Ovary (tissue), 9 donors: ENCODE data around the gene LGR6. TPM values are rescaled to one million over a fixed set of nuclear protein-coding genes. Genes with fewer than 3 reads are reported as not detected.

Experiments used
- DNase-seq, 5 donors: peaks; one replicate each; pipeline ENCODE4 v3.0.0-alpha.2; 2019 to 2020
- H3K27ac ChIP-seq, 2 donors: fragments of 200-600 bp; one replicate each; pipeline versions ENCODE4 v1.5.1 to v1.8.0; 2019 to 2022
- H3K27me3 ChIP-seq: fragments of 200-600 bp; one replicate; pipeline ENCODE4 v1.8.0; 2022
- H3K36me3 ChIP-seq: fragments of 200-600 bp; sonication (generic); one replicate; pipeline ENCODE4 v1.5.1; 2019
- H3K4me1 ChIP-seq: one replicate; pipeline ENCODE4 v1.8.1; 2013; ENCODE audit warnings: mild to moderate bottlenecking, moderate library complexity; ENCODE audit not compliant: insufficient read depth
- H3K4me3 ChIP-seq: fragments of 200-600 bp; sonication (generic); one replicate; pipeline ENCODE4 v1.5.1; 2017
- H3K9me3 ChIP-seq, 2 donors: fragments of 200-600 bp in 1 of 2; sonication (generic) in 1 of 2; one replicate each; pipeline versions ENCODE4 v1.5.1 to v1.8.1; 2013 to 2019; ENCODE audit warnings: mild to moderate bottlenecking in 1 of 2, moderate library complexity in 1 of 2
- EP300 ChIP-seq: sonication (generic); formaldehyde crosslinking; IDR thresholded peaks from one replicate; pipeline ENCODE4 v1.6.1; 2017; ENCODE audit warnings: antibody characterized with exemption
- POLR2A ChIP-seq: fragments of 450-650 bp; IDR thresholded peaks from one replicate; pipeline ENCODE4 v1.6.1; 2017; ENCODE audit warnings: antibody characterized with exemption, mild to moderate bottlenecking, moderate library complexity
- WGBS, 3 donors: extraction: QIAGEN DNeasy Blood & Tissue Kit in 1 of 3; methylation state at CpG; one replicate each; pipeline versions ENCODE4 v1.1.5 to v1.1.7; 2013 to 2017; 5-methylcytosine and 5-hydroxymethylcytosine counted together
- intact Hi-C, 4 donors: fragments of 100-400 bp; cut with DNase I; formaldehyde crosslinking; loops; one replicate each; pipeline versions ENCODE4 v1.11.0 to v1.15.1; 2022 to 2023
- polyA plus RNA-seq, 2 donors: library from polyadenylated mRNA; stranded (reverse); fragments of 200-250 nt in 1 of 2; fragments of 350-450 nt in 1 of 2; fragmentation: Illumina TruSeq in 1 of 2; extraction: RNeasy Lipid Tissue Mini Kit (QIAGEN cat#74804) in 1 of 2; gene quantifications; one replicate each; pipeline ENCODE4 v1.2.3, GENCODE V29; 2013 to 2014
- total RNA-seq, 7 donors: library from RNA; depleted of rRNA in 2 of 7; stranded (reverse); fragments of >200 nt in 2 of 7; fragmentation: NEBNext Ultra II Directional in 3 of 7; extraction: Animal tissue kit (Norgen Biotek cat#: 25700) in 3 of 7; gene quantifications; one replicate each; pipeline versions ENCODE4 v1.1.0 to v1.2.4, GENCODE V29; 2016 to 2023
- TF ChIP-seq, protein P1 (sequence below), 3 donors: fragments of 450-650 bp in 2 of 3; fragments of 200-600 bp in 1 of 3; IDR thresholded peaks; one replicate each; pipeline versions ENCODE4 v1.5.1 to v1.8.0; 2016 to 2022; ENCODE audit warnings: antibody characterized with exemption in 3 of 3, mild to moderate bottlenecking in 1 of 3
- donor health status: DM: no; HTN: no; CAD: no; lungs with moderate emphysema.
- donor health status: DM: no; HTN: no; CAD: no.
- donor health status: Bipolar disorder and iron deficiency.
- donor health status: DM: yes; HTN: yes; CAD: no.
- donor health status: DM: no; HTN: no; CAD: no.
- donor health status: DM: yes; HTN: yes; CAD: no.

LGR6 gene
- total and polyA plus RNA-seq, 9 donors = 0.24 to 12.4 (median 1.4) TPM

DNA sequence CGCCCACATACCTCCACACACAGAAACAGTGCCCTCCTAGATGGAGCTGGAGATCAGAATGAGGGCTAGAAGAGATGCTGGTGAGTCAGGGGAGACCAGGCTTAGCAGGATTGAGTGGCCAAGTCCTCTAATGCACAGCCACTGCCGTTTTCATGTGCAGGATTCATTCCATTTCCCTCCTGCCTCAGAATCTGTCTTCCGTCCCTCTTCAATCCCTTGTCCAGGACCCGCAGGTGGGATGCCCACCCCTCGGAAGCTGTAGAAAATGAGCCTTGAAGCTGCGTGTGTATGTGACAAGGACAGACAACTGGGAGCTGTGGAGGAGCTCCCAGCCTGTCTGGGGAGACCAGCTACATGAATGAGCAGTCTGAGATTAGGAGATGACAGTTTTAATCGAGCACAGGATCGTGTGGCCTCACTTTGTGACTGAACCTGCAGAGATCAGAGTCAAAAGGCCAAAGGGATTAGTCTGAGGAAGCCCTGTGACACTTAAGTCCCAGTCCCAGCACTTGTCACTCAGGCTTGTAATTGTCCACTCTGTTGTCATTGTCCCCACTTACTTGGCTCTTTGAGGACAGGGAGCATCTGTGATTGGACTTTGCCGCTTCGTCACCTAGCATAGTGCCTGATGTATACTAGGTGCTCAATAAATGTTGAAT is 22.0 kb downstream of the LGR6 start:
- no peak for DNase-seq
- no peak overlapping the region for H3K27ac ChIP-seq
- no peaks in the 10 kb centered on the region for H3K9me3 ChIP-seq
- no peaks in the 10 kb centered on the region for H3K36me3 ChIP-seq
- H3K27me3 ChIP-seq = no peaks in the 10 kb centered on the region
- H3K4me3 ChIP-seq = no peak overlapping the region
- 75 to 83% (median 82%) methylated on average over 10 of the region's 10 CpGs for WGBS, 3 donors
- H3K4me1 ChIP-seq = peaks cover 2% of the 10 kb centered on the region
- intact Hi-C loops = no loop called here
- TF ChIP-seq, protein P1, sequence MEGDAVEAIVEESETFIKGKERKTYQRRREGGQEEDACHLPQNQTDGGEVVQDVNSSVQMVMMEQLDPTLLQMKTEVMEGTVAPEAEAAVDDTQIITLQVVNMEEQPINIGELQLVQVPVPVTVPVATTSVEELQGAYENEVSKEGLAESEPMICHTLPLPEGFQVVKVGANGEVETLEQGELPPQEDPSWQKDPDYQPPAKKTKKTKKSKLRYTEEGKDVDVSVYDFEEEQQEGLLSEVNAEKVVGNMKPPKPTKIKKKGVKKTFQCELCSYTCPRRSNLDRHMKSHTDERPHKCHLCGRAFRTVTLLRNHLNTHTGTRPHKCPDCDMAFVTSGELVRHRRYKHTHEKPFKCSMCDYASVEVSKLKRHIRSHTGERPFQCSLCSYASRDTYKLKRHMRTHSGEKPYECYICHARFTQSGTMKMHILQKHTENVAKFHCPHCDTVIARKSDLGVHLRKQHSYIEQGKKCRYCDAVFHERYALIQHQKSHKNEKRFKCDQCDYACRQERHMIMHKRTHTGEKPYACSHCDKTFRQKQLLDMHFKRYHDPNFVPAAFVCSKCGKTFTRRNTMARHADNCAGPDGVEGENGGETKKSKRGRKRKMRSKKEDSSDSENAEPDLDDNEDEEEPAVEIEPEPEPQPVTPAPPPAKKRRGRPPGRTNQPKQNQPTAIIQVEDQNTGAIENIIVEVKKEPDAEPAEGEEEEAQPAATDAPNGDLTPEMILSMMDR (IDR thresholded peaks at IDR 0.05) = no peak
- TF ChIP-seq POLR2A (no peak), EP300 (no peak)

DNA sequence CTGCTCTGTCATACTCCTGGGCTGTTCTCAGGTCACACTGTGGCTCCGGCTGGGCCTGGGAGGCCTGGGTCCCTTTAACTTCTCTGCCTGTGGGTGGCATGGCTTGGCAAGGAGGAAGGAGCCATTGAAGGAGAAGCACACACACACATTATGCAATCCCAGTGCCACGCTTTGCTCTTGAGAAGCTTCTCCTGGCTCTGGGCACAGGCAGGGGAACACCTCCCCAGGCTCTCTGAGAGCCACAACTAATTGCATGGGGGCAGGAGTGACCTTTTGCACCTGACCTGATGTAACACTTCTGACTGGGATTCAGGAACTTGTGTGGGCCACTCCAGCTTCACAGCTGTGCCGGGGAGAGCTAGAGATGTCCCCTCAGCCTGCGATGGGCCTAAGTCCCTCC is 23.1 kb downstream of the LGR6 start:
- H3K27ac ChIP-seq = no peak overlapping the region
- WGBS, 3 donors = 70 to 80% (median 78%) methylated on average over 4 of the region's 4 CpGs
- DNase-seq = no peak
- peaks cover 2% of the 10 kb centered on the region for H3K4me1 ChIP-seq
- TF ChIP-seq, protein P1 (IDR thresholded peaks at IDR 0.05) = no peak
- TF ChIP-seq POLR2A (no peak), EP300 (no peak)
- no peaks in the 10 kb centered on the region for H3K27me3 ChIP-seq
- no peak overlapping the region for H3K4me3 ChIP-seq
- no peaks in the 10 kb centered on the region for H3K9me3 ChIP-seq
- intact Hi-C loops = no loop called here
- no peaks in the 10 kb centered on the region for H3K36me3 ChIP-seq

DNA sequence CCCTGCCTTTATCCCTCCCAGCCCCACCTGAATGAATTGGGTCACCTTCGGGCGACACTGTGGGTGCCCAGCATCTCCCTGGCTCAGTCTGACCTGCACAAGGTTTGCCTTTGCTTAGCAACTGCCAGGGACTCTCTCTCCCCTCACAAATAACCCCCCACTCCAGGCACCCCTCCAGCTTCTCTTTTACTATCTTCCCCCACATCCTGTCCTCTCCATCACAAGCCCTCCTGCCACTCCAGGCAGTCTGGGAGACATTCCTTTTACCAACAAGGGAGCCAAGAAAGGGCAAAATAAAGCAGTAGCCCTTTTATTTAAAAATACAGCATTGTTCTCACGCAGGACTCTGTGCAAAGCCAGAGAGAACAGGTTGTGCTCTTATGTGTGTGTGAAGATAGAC is 23.9 kb downstream of the LGR6 start:
- Histone ChIP-seq H3K27ac (no peak overlapping the region), H3K36me3 (no peaks in the 10 kb centered on the region), H3K27me3 (no peaks in the 10 kb centered on the region), H3K9me3 (no peaks in the 10 kb centered on the region), H3K4me3 (no peak overlapping the region), H3K4me1 (peaks cover 2% of the 10 kb centered on the region)
- intact Hi-C loops = no loop called here
- TF ChIP-seq EP300 = no peak
- TF ChIP-seq POLR2A = no peak
- TF ChIP-seq, protein P1 (IDR thresholded peaks at IDR 0.05) = no peak
- no peak for DNase-seq
- WGBS, 3 donors = 54 to 65% (median 61%) methylated on average over 3 of the region's 3 CpGs

- Histone ChIP-seq H3K27me3 (no peaks in the 10 kb centered on the region), H3K4me3 (no peak overlapping the region), H3K9me3 (no peaks in the 10 kb centered on the region), H3K36me3 (no peaks in the 10 kb centered on the region), H3K4me1 (peaks cover 2% of the 10 kb centered on the region), H3K27ac (no peak overlapping the region)
- TF ChIP-seq, protein P1 (IDR thresholded peaks at IDR 0.05) = no peak
- TF ChIP-seq POLR2A = no peak
- TF ChIP-seq EP300 = no peak
- 90 to 92% (median 91%) methylated on average over 1 of the region's 1 CpG for WGBS, 3 donors
- no peak for DNase-seq
- intact Hi-C loops = no loop called here
Observed at GRCh38 chr1:202217951-202218350, 24.4 kb downstream of the LGR6 start.
